NCI-H526 (cell line): ENCODE results near the gene SPIN2A.
A peak's percentile ranks its signal among the peaks of the same experiment; 100 is the strongest.
"Not testable (repeated sequence)": the region's sequence is repeated elsewhere in the genome, so short reads cannot be mapped to it uniquely, and the experiment has no call there.

Experiments
- DNase-seq, 2 experiments: peaks; one replicate each; lab custom pipeline; 2025; lab: John Stamatoyannopoulos, UW

SPIN2A gene

DNA sequence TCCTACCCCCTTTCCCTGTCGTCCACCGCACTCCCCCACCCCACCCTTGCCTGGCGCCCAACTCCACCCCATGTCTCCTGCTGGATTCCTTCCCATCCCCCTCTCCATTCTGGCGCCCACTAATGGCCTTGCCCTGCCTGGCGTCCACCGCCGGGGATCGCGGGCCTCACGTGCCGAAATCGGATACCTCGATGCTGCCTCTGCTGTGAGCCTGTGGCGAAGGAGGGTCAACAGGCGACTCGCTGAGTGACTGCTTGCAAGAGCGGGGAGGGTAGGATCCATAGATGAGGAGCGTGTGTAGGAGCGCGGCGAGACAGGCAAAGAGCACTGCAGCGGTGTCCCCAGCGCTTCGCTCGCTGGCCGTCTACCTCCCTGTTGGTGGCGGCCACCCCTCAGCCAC is at the start of gene SPIN2A:
SPIN2A (minus strand) TSS at position 325 of the 400 bp plus-strand sequence. CDS start 800 bp downstream, outside the sequence.
- peak; percentile 36 to 56 for DNase-seq

DNA sequence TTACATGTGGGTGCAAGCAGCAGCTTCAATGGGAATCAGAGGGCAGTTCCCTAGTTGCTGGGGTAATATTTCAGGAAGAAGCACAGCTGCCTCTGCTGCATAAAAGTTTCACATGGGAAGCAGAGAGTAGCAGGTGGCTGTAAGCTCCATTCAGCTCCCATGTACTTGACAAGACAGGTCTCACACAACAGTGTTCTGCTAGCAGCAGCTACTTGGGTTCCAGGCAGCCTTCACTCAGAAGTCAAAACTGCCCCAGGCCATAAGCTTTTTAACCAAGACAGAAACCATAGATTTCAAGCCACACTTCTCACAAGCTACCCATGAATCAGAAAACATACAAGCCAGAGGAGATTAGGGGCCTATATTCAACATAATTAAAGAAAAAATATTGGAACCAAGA is 41.4 kb upstream of the SPIN2A start:
- DNase-seq: no peak

DNA sequence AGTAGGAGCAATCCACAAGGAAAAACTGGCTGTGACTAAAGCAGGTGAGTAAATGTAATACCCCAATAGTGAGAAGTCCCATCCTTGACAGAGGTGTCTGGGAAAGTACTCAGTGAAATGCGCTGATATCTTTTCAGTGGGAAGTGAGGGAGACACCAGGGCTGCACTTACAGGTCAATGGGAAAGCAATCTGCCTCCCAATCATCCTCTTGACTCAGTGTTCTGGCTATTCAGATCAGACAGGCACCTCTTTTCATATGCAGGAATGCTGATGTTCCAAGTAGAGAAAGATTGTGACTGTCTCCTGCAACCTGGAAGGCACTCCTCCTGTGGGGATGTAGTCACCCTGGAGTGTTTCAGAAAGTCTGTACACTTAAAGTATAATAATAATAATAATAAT is 39.9 kb upstream of the SPIN2A start:
- no peak for DNase-seq

DNA sequence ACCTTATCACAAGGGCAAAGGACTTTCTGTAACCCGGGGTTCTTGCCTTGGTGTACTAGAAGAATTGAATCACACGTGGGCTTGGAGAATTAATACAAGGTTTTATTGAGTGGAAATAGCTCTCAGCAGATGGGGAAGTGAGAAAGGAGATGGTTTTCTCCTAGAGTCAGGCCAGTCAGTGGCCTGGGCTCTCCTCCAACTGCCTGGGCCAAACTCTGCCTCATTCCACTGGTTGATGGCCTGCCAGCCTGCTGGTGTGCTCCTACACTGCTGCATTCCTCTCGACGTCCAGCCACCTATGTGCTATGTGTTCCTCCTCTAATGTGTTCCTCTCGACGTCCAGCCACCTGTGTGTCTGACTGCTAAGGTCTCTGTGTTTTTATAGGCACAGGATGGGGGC is 35.3 kb upstream of the SPIN2A start:
- DNase-seq: no peak

DNA sequence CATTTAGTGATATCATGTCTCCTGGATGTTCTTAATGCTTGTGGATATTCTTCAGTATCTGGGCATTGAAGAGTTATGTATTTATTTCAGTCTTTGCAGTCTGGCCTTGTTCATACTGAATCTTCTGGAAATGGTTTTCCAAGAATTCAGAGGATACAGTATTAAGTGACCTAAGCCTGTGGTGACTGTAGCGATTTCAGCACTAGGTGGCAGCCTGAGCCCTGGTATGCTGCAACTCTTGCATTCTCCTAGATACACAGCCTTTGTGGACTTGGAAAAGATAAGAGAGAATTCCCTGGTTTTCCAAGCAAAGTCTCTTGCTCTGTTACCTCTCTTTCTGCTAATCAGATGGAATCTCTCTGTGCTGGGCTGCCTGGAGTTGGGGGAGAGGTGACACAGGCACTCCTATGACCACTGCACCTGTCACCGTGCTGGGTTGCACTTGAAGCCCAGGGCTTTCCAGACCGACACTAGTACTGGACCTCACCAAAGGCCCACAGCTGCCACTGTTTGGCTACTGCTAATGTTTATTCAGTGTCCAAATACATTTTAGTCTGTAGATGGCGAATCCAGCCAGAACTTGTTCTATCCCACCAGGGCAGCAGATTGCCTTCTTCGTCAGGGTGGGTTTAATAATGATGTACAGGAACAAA is 19.3 kb upstream of the SPIN2A start:
- peak; percentile 5 to 44 for DNase-seq

DNA sequence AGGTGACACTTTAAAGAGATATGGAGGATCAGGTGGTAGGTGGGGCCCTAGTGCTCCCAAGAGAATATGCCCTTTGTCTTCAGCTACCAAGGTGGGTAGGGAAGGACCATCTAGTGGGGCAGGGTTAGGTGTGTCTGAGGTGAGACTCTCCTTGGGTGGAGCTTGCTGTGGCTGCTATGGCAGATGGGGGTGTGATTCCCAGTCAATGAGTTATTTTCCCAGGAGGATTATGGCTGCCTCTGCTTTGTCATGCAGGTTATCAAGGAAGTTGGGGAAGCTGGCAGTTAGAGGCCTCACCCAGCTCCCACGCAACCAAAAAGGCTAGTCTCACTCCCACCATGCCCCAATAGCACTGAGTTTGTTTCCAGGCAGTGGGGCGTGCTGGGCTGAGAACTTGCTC is 18.0 kb upstream of the SPIN2A start:
- DNase-seq: no peak

DNA sequence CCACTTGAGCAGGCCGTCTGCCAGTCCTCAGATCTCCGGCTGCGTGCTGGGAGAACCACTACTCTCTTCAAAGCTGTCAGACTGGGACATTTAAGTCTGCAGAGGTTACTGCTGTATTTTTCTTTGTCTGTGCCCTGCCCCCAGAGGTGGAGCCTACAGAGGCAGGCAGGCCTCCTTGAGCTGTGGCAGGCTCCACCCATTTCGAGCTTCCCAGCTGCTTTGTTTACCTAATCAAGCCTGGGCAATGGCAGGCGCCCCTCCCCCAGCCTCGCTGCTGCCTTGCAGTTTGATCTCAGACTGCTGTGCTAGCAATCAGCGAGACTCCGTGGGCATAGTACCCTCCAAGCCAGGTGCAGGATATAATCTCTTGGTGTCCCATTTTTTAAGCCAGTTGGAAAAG is 15.0 kb upstream of the SPIN2A start:
- peak in 1 of 2 experiments; percentile 20 for DNase-seq

DNA sequence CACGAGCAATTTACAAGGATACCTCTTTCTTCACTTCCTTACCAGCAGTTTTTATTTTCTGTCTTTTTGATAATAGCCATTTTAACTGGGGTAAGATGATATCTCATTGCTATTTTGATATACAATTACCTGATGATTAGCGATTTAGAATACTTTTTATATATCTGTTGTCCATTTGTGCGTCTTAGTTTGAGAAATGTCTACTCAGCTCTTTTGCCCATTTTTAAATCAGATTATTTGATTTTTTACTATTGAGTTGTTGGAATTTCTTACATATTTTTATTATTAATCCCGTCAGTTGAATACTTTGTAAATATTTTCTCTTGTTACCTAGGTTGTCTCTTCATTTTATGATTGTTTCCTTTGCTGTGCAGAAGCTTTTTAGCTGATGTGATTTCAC is 1.5 kb upstream of the SPIN2A start:
- no peak for DNase-seq

DNA sequence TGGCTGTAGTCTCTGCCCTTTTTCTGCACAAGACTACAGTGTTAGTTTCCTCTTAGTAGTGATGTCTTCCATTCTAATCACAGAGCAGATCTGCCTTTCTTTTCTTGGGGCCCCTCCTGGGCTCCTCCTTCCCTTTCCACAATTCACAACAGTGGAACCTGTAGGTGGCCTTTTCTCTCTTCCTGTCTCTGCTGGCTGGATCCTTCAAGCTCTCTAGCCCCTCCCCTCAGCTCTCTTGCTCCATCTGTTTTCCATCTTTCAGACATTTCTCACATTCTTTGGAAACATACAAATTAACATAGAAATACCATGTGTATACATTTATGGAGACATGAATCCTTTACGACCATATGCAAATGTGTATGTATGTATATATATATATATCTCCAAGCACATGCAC is 304 bp upstream of the SPIN2A start:
- DNase-seq: peak in 1 of 2 experiments; percentile 33

DNA sequence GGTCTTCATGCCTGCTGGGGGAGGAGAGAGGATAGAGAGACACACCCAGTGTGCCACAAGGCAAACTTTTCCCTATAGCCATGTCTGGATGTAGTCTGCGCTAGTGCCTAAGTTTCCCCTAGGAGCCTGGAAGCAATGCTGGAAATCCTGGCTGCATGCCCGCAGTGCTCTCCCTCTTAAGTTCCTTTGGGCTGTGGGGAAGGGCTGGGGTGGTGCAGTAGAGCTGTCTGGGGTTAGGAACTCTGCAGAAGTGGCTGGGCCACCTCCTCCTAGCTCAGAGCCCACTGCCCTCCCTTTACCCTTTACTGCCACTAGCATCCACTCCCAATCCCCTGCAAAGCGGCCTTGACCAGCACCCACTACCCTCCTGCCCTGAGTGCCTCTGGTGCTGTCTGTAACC is 608 bp downstream of the SPIN2A start:
- DNase-seq: not testable (repeated sequence)

DNA sequence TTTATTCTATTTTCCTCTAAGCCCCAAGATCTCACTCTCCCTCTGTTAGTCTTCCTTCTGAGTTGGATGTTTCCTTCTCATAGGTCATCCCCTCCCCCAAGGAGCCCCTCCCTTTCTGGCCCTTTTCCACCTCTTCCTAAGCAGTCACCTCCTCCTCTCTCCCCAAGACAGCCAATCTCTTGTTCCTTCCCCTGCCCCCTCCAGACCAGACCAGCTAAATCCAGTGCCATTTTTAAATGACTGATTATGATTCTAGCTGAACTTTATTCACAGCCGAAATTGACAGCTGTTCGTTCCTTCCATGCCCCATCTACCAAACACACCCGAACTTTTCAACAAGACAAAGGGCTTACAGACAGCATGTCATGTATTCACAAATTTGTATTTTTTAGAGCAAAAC is 1.9 kb downstream of the SPIN2A start:
- DNase-seq: no peak

DNA sequence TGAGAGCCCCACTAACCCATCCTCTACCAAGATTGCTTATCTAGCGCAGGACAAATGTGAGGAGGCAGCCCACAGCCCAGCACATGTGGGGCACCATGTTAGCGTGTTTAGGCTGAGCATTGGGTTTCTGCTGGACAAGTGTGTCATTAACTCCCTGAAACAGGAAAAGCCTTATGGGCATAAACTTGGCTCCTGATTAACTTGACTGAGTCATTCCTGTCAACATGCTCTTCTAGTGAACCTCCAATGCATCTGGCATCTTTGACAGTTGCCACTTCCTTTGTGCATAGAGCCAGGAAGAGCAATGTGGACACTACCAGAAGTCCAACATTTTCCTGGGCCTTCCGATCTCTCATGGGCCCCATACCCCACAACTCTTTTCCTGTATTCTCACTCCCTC is 2.5 kb downstream of the SPIN2A start:
- DNase-seq: no peak

DNA sequence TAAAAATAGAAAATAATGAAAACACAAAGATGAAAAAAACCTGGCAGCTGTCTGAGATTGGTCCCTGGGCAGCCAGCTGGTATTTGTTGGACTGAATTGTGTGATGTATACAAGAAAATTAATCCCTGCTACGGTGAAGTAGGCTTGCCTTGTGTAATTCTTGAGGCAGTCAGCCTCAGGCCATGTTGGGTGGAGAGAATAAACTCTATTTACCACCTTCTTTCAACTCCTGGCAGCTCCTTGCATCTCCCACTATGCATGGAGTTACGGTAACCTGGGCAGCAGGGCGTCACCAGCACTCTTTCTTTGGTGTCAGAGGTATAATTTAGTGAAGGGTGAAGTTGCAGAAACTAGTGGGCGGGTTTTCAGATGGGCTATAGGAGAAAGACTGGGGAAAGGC is 3.5 kb downstream of the SPIN2A start:
- no peak for DNase-seq

DNA sequence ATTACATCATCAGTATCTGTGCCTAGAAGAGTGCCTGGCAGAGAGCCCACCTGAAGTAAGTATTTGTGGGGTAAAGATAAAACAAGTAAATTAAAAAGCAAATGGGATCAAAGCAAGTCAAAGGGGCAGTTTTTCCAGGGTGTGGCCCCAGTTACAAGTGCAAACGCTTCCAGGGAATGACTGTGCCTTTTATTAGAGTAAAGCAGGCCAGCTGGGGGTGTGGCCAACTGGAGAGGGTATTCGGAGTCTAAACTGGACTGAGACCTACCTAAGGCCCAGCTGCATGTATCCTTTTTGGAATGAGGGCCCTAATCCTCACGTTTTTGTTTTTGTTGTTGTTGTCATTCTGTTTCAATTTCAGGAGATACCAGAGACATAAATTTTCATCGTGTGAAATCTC is 3.9 kb downstream of the SPIN2A start:
- not testable (repeated sequence) for DNase-seq

DNA sequence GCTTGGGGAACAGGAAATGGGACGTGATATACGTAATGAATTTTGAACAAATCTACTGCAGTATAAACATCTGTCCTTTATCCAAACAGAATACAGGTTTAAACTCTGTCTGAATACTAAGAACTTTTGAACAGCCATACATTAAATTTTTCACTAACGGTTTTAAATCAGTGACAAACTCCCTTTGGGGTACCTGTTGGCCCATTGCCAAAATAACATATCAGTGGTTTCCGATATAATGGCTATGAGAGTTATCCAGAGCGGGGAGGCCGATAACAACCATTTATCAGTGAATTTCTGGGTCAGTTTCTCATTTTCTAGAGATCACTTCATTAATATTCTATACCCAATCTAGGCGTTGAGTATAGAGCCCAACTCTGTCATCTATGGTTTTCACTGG is 5.2 kb downstream of the SPIN2A start:
- no peak for DNase-seq

DNA sequence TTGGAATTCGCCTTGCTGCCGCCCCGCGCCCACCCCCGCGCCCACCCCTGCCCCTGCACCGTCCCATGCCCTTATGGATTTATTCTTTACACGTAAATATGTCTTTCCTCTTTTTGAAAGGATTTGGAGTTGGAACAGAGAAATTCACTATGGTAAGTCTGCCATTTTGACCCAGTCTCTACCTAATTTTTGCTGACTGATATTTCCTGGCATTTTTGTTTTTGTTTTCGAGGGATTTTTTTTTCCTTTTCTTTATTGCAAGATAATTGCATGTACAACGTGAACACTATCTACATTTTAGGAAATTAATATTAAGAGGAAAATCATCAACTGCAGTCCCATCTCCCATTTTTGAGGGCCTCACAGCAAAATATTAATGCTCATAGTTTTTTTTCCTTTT is 15.4 kb downstream of the SPIN2A start:
- no peak for DNase-seq

DNA sequence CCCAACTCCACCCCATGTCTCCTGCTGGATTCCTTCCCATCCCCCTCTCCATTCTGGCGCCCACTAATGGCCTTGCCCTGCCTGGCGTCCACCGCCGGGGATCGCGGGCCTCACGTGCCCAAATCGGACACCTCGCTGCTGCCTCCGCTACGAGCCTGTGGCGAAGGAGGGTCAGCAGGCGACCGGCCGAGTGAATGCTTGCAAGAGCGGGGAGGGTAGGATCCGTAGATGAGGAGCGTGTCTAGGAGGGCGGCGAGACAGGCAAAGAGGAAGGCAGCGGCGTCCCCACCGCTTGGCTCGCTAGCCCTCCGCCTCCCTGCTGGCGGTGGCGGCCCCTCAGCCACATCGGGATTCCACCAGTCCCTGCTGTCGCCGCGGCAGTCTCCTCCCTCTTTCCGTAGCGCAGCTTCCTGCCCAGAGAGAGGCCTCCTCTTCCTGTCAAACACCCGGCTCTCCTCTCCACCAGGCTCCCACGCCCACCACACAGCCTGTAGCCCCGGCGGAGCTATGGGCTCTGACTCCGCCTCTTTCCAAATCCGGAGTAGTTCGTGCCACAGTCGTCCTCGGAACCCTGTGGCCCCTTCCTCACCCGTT is 15.9 kb downstream of the SPIN2A start, which contains the start of gene SPIN2B:
SPIN2B (minus strand) TSS at position 387 of the 594 bp plus-strand sequence.
- peak; percentile 78 to 84 for DNase-seq

DNA sequence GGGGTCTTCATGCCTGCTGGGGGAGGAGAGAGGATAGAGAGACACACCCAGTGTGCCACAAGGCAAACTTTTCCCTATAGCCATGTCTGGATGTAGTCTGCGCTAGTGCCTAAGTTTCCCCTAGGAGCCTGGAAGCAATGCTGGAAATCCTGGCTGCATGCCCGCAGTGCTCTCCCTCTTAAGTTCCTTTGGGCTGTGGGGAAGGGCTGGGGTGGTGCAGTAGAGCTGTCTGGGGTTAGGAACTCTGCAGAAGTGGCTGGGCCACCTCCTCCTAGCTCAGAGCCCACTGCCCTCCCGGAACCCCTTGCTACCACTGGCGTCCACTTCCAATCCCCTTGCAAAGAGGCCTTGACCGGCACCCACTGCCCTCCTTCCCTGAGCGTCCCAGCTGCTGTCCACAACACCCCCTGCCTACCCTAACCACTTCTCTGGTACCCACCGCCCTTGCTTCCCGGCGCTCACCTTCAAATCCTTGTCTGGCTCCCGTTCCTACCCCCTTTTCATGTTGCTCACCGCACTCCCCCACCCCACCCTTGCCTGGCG is 16.5 kb downstream of the SPIN2A start:
- DNase-seq: not testable (repeated sequence)

DNA sequence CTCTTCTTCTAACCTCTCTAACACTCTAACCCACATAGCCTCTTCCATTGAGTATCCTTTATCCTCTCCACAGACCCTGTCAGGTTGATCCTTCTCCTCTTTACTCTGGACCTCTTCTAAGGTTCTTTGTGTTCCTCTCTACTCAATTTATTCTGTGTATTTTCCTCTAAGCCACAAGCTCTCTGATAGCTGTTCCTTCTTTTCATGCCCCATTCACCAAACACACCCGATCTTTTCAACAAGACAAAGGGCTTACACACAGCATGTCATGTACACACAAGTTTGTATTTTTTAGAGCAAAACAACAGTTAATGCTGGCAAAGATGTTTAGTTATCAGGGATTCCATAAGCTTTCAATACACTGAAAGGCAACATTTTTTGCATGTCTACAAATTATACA is 17.8 kb downstream of the SPIN2A start:
- DNase-seq: no peak

DNA sequence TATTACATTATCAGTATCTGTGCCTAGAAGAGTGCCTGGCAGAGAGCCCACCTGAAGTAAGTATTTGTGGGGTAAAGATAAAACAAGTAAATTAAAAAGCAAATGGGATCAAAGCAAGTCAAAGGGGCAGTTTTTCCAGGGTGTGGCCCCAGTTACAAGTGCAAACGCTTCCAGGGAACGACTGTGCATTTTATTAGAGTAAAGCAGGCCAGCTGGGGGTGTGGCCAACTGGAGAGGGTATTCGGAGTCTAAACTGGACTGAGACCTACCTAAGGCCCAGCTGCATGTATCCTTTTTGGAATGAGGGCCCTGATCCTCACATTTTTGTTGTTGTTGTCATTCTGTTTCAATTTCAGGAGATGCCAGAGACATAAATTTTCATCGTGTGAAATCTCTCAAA is 19.6 kb downstream of the SPIN2A start:
- DNase-seq: not testable (repeated sequence)

DNA sequence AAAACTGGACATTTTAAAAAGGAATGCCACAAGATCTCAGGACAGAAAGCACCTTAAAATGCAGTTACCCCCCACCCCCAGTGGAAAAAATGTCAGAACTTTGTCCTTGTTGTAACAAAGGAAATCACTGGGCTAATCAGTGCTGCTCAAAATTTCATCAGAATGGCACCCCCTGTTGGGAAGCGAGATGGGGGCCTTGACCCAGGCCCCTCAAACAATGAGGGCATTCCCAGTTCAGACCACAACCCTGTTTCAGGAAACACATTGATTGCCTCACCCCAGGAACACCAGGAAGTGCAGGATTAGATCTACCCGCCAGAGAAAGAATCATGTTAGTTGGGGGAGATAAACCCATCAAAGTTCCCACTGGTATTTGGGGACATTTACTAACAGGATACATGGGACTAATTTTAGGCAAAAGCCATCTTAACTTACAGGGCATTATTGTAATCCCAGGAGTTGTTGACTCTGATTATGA is 32.2 kb downstream of the SPIN2A start:
- no peak for DNase-seq

DNA sequence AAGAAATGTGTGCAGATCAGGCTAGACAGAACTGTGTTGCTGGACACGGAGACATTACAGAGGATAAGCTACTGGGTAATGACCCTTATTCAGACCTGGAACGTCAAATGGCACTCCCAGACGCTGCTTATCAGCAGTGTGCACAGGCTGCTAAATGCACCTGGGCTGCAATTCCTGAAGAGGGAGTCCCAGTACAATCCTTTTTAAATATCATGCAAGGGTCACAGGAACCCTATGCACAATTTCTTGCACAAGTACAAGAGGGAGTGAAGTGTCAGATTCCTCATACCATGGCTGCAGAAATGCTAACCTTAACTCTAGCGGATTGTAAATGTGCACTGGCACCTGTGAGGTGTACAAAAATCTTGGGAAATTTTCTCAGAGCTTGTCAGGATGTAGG is 32.8 kb downstream of the SPIN2A start:
- DNase-seq: peak in 1 of 2 experiments; percentile 8

DNA sequence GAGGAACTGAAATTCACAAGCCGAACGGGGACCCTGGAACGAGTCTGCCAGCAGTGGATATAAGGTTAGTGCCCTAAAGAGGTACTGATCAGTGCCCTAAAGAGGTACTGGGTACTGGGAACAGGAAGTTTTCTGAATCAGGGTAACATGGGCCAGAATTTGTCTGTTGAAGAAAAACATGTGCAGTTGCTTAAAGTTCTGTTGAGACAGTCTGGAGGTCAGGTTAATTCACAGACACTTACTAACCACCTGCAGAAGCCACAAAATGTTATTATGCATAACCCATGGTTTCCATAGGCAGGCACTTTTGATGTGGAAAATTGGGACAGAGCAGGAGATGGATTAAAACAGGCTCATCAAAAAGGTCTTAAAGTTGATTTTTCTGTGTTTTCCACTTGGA is 33.7 kb downstream of the SPIN2A start:
- DNase-seq: no peak
